GM06990 (cell line): ENCODE data around the gene RBM47.

Experiments used
- DNase-seq: peaks from one replicate; pipeline ENCODE4 v3.0.0-alpha.2; 2011; ENCODE audit not compliant: insufficient read length; ENCODE audit errors: extremely low read depth
- H3K27me3 ChIP-seq: replicated peaks from 2 replicates; pipeline ENCODE4 v1.6.0; 2011; ENCODE audit warnings: low read length; ENCODE audit not compliant: control insufficient read depth, insufficient read depth
- H3K36me3 ChIP-seq: 2 replicates; pipeline ENCODE4 v1.5.1; 2011; ENCODE audit warnings: low read length; ENCODE audit not compliant: control insufficient read depth, insufficient read depth
- H3K4me3 ChIP-seq: replicated peaks from 2 replicates; pipeline ENCODE4 v1.5.1; 2011; ENCODE audit warnings: low read depth, mild to moderate bottlenecking, control low read depth, low read length
- CTCF ChIP-seq: IDR thresholded peaks from 2 replicates; pipeline ENCODE4 v1.5.1; 2011; ENCODE audit warnings: low read length, control low read depth, mild to moderate bottlenecking, inconsistent platforms; ENCODE audit not compliant: insufficient read depth, poor library complexity, severe bottlenecking

The RBM47 gene

DNA sequence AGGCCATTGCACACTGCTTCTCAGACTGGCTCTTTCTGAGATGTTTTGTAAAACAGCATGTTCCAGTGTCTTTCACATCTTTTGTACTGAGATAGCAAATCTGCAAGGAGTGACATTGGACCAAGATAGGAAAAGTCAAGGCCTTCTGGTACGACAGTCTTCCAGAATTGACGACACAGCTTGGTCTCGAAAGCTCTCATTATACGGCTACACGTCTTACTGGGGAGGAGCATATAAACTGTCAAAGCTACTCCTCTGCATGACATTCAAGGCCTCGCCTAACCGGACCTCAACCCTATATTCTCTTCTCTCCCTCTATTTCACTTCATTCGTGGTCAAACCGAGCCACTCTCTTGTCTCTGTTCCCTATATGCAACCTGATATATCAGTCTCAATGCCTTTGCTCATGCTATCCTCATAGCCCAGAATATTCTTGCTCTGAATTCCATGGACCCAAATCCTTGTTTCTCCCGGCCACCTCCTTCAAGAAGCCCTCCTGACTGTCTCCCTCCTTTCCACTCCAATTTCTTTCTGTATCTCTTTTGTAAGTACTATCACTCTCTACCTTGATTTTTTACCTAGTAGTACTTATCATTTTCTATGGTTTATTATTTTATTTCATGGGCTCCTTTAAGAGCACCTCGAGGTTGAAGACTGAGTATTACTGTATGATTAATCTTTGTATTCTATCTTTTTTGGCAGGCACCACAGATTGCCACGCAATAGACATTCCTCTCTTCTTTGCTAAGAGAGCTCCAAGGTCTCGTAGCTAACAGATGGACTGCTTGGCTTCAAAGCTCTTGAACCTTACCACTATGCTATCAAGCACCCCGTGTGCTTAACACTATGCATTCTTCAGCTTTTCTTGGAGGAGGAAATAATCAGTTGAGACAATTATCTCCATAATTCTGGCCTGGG lies 35.1 kb downstream of the RBM47 start:
- DNase-seq: no peak
- Histone ChIP-seq H3K36me3 (peaks cover 10% of the 10 kb centered on the region), H3K27me3 (no peaks in the 10 kb centered on the region), H3K4me3 (no peak overlapping the region)
- TF ChIP-seq CTCF: no peak

DNA sequence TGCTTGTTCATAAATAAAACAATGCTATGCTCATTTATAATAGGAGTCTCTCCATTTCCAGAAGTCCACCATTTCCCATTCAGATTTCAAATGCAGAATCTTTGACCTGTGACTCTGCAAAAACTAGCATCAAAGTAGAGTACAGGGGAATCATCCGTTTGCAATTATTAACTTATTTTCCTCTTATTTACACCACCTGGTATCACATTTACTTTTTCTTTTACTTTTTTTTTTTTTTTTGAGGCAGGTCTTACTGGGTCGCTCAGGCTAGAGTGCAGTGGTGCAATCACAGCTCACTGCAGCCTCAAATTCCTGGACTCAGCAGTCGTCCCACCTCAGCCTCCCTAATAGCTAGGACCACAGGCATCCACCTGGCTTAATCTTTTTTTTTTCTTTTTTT lies 37.6 kb downstream of the RBM47 start:
- Histone ChIP-seq H3K27me3 (no peaks in the 10 kb centered on the region), H3K4me3 (no peak overlapping the region)
- no peak for DNase-seq

DNA sequence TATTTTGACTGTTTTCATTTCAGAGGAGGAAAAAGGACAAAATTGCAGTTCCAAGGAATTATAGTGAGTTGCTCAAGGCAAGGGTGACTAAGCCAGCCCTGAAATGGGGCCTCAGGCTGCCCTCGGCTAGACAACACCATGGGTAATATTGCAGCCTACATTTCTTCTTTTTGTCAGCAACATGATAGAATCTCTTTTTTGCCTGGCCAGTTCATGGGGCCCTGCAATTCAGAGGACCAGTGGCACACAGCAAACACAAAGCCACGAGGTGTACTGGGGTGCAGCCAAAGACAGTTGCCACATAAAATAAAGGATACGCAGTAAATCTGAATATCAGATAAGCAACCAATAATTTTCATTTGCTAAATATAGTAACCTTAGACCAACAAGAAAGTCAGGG lies 41.8 kb downstream of the RBM47 start:
- Histone ChIP-seq H3K36me3 (peaks cover 10% of the 10 kb centered on the region), H3K4me3 (no peak overlapping the region), H3K27me3 (no peaks in the 10 kb centered on the region)
- no peak for TF ChIP-seq CTCF
- no peak for DNase-seq

More for the DNA sequence above, 37.6 kb downstream of the RBM47 start:
- no peak for TF ChIP-seq CTCF
- H3K36me3 ChIP-seq: peaks cover 10% of the 10 kb centered on the region

- no peak for TF ChIP-seq CTCF
- Histone ChIP-seq H3K4me3 (no peak overlapping the region), H3K27me3 (no peaks in the 10 kb centered on the region), H3K36me3 (peaks cover 10% of the 10 kb centered on the region)
- no peak for DNase-seq
These were observed 42.3 kb downstream of the RBM47 start for GRCh38 chr4:40587351-40587750.

DNA sequence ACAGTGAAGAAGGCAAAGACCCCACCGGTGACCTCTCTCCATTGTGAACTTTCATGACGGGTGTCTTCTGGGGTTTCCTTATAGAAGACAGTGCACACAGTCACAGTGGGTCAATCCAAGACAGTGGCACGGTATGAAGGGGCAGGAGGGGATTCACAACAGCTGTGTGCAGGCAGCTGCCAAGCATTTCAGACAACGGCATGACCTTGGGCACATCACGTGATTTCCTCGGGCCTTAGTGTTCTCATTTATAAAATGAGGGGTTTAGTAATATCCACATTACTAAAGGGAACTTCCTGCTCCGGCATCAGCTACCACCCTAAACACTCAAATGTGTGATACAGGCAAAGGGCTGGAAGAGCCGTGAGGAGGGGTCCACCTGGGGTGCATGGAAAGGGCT lies 42.9 kb downstream of the RBM47 start:
- DNase-seq: no peak
- no peaks in the 10 kb centered on the region for H3K27me3 ChIP-seq
- no peak overlapping the region for H3K4me3 ChIP-seq
- no peak for TF ChIP-seq CTCF
- peaks cover 10% of the 10 kb centered on the region for H3K36me3 ChIP-seq
